ENCODE data around the gene RPS6KA5. TPM values are rescaled to one million over a fixed set of nuclear protein-coding genes. Genes with fewer than 3 reads are reported as not detected.
"Not testable (repeated sequence)": the region's sequence is repeated elsewhere in the genome, so short reads cannot be mapped to it uniquely, and the experiment has no call there.

The RPS6KA5 gene
- total RNA-seq, 2 experiments from 2014 or later, result 28.0 to 29.8 TPM

DNA sequence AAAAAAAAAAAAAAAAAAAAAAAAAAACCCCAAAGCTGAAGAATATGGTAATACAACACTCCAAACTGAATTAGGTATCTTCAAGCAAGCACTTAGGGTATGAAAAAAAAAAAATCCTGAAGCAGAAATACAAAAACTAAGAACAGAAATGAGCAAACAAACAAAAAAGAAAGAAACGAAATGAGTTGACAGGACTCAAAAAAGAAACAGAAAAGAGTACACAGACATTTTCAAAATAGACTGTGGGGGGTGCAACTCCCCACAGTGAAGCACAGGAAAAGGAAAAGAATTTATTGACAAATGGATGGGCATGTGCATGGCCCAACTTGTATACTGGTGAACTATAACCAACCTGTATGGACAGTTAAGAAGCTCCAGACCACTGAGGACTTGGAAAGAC lies 24.6 kb downstream of the RPS6KA5 start:
- DNase-seq (peak in 1 of 14 experiments; percentile 9), ATAC-seq (ENCODE audit: poor library complexity) (no peak)
- no peak overlapping the region for H3K4me3 Mint-ChIP-seq
- no peaks in the 10 kb centered on the region for H3K36me3 ChIP-seq (ENCODE audit: insufficient read depth, low read length)
- H3K9me3 Mint-ChIP-seq, result no peaks in the 10 kb centered on the region
- H3K4me1 Mint-ChIP-seq (ENCODE audit: low read depth), result peaks cover 69% of the 10 kb centered on the region
- H3K4me1 ChIP-seq (ENCODE audit: insufficient read depth, low read length), result peaks cover 9% of the 10 kb centered on the region
- H3K27me3 ChIP-seq (ENCODE audit: control insufficient read depth in 1 of 2, insufficient read depth in 2 of 2, low read length in 2 of 2), result no peaks in the 10 kb centered on the region
- no peak overlapping the region for H3K27ac Mint-ChIP-seq
- TF ChIP-seq, protein P1, sequence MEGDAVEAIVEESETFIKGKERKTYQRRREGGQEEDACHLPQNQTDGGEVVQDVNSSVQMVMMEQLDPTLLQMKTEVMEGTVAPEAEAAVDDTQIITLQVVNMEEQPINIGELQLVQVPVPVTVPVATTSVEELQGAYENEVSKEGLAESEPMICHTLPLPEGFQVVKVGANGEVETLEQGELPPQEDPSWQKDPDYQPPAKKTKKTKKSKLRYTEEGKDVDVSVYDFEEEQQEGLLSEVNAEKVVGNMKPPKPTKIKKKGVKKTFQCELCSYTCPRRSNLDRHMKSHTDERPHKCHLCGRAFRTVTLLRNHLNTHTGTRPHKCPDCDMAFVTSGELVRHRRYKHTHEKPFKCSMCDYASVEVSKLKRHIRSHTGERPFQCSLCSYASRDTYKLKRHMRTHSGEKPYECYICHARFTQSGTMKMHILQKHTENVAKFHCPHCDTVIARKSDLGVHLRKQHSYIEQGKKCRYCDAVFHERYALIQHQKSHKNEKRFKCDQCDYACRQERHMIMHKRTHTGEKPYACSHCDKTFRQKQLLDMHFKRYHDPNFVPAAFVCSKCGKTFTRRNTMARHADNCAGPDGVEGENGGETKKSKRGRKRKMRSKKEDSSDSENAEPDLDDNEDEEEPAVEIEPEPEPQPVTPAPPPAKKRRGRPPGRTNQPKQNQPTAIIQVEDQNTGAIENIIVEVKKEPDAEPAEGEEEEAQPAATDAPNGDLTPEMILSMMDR (IDR thresholded peaks at IDR 0.05), result no peak
- H3K4me3 ChIP-seq (ENCODE audit: low read length), result no peak overlapping the region
- no peaks in the 10 kb centered on the region for H3K27me3 Mint-ChIP-seq
- peaks cover 0 to 3% of the 10 kb centered on the region in 2 experiments for H3K9me3 ChIP-seq (ENCODE audit: control insufficient read depth in 1 of 2, insufficient read depth in 1 of 2, low read length in 2 of 2)
- no peaks in the 10 kb centered on the region for H3K36me3 Mint-ChIP-seq (ENCODE audit: low read depth)
- ChIA-PET CTCF (interaction anchor here (0.6 to 1.3 kb wide), 4 partner anchors 8 to 1281 kb away, joined by 3 to 4 read pairs (median 3); no protein-coding TSS in a partner anchor), POLR2A (interaction anchor here (0.8 to 2.3 kb wide), 3 partner anchors 8 to 27 kb away, joined by 3 to 10 read pairs (median 4); partner anchors contain the start of gene RPS6KA5)
- no peak overlapping the region for H3K27ac ChIP-seq (ENCODE audit: low read depth in 1 of 2, low read length in 2 of 2)
- intact Hi-C loops (cut with DNase I, micrococcal nuclease), result loop anchor here in 1 of 2 experiments (2.0 kb wide), 1 partner anchor 63 kb away; no protein-coding TSS in a partner anchor

DNA sequence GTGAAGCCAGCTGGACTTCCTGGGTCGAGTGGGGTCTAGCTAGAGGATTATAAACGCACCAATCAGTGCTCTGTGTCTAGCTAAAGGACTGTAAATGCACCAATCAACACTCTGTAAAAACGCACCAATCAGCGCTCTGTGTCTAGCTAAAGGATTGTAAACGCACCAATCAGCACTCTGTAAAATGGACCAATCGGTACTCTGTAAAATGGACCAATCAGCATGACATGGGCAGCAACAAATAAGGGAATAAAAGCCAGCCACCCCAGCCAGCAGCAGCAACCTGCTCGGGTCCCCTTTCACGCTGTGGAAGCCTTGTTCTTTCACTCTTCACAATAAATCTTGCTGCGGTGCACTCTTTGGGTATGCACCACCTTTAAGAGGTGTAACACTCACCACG lies 26.1 kb downstream of the RPS6KA5 start:
- H3K27ac ChIP-seq (ENCODE audit: low read depth in 1 of 2, low read length in 2 of 2); CTCF ChIA-PET; H3K36me3 Mint-ChIP-seq (ENCODE audit: low read depth); H3K4me1 ChIP-seq (ENCODE audit: insufficient read depth, low read length); H3K9me3 ChIP-seq (ENCODE audit: control insufficient read depth in 1 of 2, insufficient read depth in 1 of 2, low read length in 2 of 2); H3K27me3 ChIP-seq (ENCODE audit: control insufficient read depth in 1 of 2, insufficient read depth in 2 of 2, low read length in 2 of 2); H3K27me3 Mint-ChIP-seq; H3K27ac Mint-ChIP-seq; H3K9me3 Mint-ChIP-seq; H3K4me3 Mint-ChIP-seq; DNase-seq; ATAC-seq (ENCODE audit: poor library complexity); H3K36me3 ChIP-seq (ENCODE audit: insufficient read depth, low read length); POLR2A ChIA-PET; H3K4me3 ChIP-seq (ENCODE audit: low read length): not testable (repeated sequence)
- H3K4me1 Mint-ChIP-seq (ENCODE audit: low read depth), result peaks cover 78% of the 10 kb centered on the region
- intact Hi-C loops (cut with DNase I, micrococcal nuclease), result loop anchor here in 1 of 2 experiments (2.0 kb wide), 1 partner anchor 62 kb away; no protein-coding TSS in a partner anchor

DNA sequence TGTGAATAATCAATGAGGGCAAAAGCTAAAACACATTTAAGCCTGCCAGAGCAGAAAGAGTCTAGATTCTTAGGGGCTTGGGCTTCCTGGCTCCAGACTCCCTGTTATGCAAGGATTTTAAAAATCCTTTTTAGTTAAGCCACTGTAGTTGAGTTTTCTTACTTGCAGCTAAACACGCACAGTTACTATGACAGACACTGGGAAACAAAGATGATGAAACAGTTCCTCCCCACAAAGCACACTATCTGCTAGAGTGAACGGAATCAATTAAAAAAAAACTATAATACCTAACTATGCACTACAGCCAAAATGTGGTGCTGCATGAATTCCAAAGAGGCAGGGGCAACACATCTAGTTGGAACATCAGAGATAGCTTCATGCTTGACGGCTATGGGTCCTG lies 28.2 kb downstream of the RPS6KA5 start:
- ChIA-PET POLR2A (interaction anchor here (1.0 kb wide), 1 partner anchor 28 kb away, joined by 4 read pairs; the partner anchor contains the start of gene RPS6KA5), CTCF (no interaction called here)
- Histone ChIP-seq H3K4me1 (ENCODE audit: insufficient read depth, low read length) (peaks cover 9% of the 10 kb centered on the region), H3K9me3 (ENCODE audit: control insufficient read depth in 1 of 2, insufficient read depth in 1 of 2, low read length in 2 of 2) (peaks cover 0 to 3% of the 10 kb centered on the region in 2 experiments), H3K36me3 (ENCODE audit: insufficient read depth, low read length) (no peaks in the 10 kb centered on the region), H3K27me3 (ENCODE audit: control insufficient read depth in 1 of 2, insufficient read depth in 2 of 2, low read length in 2 of 2) (no peaks in the 10 kb centered on the region), H3K4me3 (ENCODE audit: low read length) (no peak overlapping the region), H3K27ac (ENCODE audit: low read depth in 1 of 2, low read length in 2 of 2) (no peak overlapping the region)
- TF ChIP-seq, protein P1 (IDR thresholded peaks at IDR 0.05), result no peak
- Mint-ChIP-seq H3K27me3 (no peaks in the 10 kb centered on the region), H3K4me1 (ENCODE audit: low read depth) (peaks cover 69% of the 10 kb centered on the region), H3K4me3 (no peak overlapping the region), H3K9me3 (no peaks in the 10 kb centered on the region), H3K27ac (no peak overlapping the region), H3K36me3 (ENCODE audit: low read depth) (no peaks in the 10 kb centered on the region)
- DNase-seq (no peak), ATAC-seq (ENCODE audit: poor library complexity) (no peak)
- intact Hi-C loops (cut with DNase I, micrococcal nuclease), result no loop called here

DNA sequence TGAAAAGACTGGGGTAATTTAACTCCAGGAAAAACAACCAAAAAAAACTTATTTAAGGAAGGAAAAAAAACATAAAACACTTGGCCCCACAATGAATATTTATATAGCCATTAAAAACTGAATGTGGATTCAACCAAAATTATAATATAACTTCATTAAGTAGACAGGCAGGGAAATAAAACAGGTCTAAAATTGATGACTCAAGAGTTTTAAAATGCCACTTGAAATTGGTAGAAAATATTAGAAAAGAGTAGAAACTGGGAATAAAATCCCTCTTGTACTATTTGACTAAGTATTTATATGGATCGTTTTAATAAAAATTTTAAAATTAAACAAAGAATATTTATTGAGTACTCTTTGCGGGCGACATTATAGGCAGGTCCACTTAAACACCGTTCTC lies 28.8 kb downstream of the RPS6KA5 start:
- H3K9me3 ChIP-seq (ENCODE audit: control insufficient read depth in 1 of 2, insufficient read depth in 1 of 2, low read length in 2 of 2), result peaks cover 0 to 3% of the 10 kb centered on the region in 2 experiments
- H3K27ac Mint-ChIP-seq, result no peak overlapping the region
- no peak overlapping the region for H3K27ac ChIP-seq (ENCODE audit: low read depth in 1 of 2, low read length in 2 of 2)
- H3K36me3 ChIP-seq (ENCODE audit: insufficient read depth, low read length), result no peaks in the 10 kb centered on the region
- no peaks in the 10 kb centered on the region for H3K36me3 Mint-ChIP-seq (ENCODE audit: low read depth)
- CTCF ChIA-PET, result no interaction called here
- ATAC-seq (ENCODE audit: poor library complexity) (no peak), DNase-seq (no peak)
- H3K4me1 Mint-ChIP-seq (ENCODE audit: low read depth), result peaks cover 70% of the 10 kb centered on the region
- peaks cover 7% of the 10 kb centered on the region for H3K4me1 ChIP-seq (ENCODE audit: insufficient read depth, low read length)
- POLR2A ChIA-PET, result interaction anchor here (1.0 to 1.2 kb wide), 2 partner anchors 9 to 29 kb away, joined by 4 read pairs; partner anchors contain the start of gene RPS6KA5
- TF ChIP-seq, protein P1 (IDR thresholded peaks at IDR 0.05), result no peak
- no peak overlapping the region for H3K4me3 Mint-ChIP-seq
- no peak overlapping the region for H3K4me3 ChIP-seq (ENCODE audit: low read length)
- H3K27me3 ChIP-seq (ENCODE audit: control insufficient read depth in 1 of 2, insufficient read depth in 2 of 2, low read length in 2 of 2), result no peaks in the 10 kb centered on the region
- intact Hi-C loops (cut with DNase I, micrococcal nuclease), result no loop called here
- H3K9me3 Mint-ChIP-seq, result no peaks in the 10 kb centered on the region
- no peaks in the 10 kb centered on the region for H3K27me3 Mint-ChIP-seq
